ENCODE measurements around the gene VPS52. TPM values are rescaled to one million over a fixed set of nuclear protein-coding genes. Genes with fewer than 3 reads are reported as not detected.

The VPS52 gene
- total RNA-seq, 1 experiment from 2014 or later = 46.2 TPM

- peaks cover 52% of the 10 kb centered on the region for H3K4me1 ChIP-seq (replicated peaks; ENCODE audit: insufficient read depth)
- no peak overlapping the region for H2AFZ ChIP-seq
- intact Hi-C loops (cut with micrococcal nuclease; ENCODE audit: unreplicated experiment) = no loop called here
- TF ChIP-seq EZH2 (IDR thresholded peaks at IDR 0.05; ENCODE audit: low read depth) = no peak
- TF ChIP-seq CTCF (conservative IDR thresholded peaks at IDR 0.05) = no peak
- ChIA-PET POLR2A (ENCODE audit: unreplicated experiment) (no interaction called here), CTCF (interaction anchor here (0.6 kb wide), 2 partner anchors 25 to 391 kb away, joined by 4 read pairs; partner anchors contain the start of gene UQCC2)
- H3K4me3 ChIP-seq = peak overlapping the region; percentile 19; the same call in 1 of the 2 replicates
- H3K9me2 ChIP-seq (ENCODE audit: insufficient read depth) = no peaks in the 10 kb centered on the region
- no peaks in the 10 kb centered on the region for H3K27me3 ChIP-seq (ENCODE audit: insufficient read depth, low read depth)
- peak; percentile 42 to 60 for DNase-seq
- peaks cover 55% of the 10 kb centered on the region for H3F3A ChIP-seq (ENCODE audit: insufficient read depth, low read depth)
- no peaks in the 10 kb centered on the region for H4K20me1 ChIP-seq (ENCODE audit: insufficient read depth)
- H3K9me3 ChIP-seq (ENCODE audit: insufficient read depth, low read depth) = no peaks in the 10 kb centered on the region
- H3K27ac ChIP-seq = peak overlapping the region; percentile 48
- peaks cover 45% of the 10 kb centered on the region for H3K79me2 ChIP-seq (ENCODE audit: low read depth)
- peaks cover 20% of the 10 kb centered on the region; the same call in 1 of the 2 replicates for H3K36me3 ChIP-seq (ENCODE audit: low read depth)
- BruUV-seq (replicated peaks) = TSS peak; percentile 51
- peak overlapping the region; percentile 97 for H3K4me2 ChIP-seq
Measured at GRCh38 chr6:33320315-33321181, 48.9 kb upstream of the VPS52 start.

- ChIA-PET POLR2A (ENCODE audit: unreplicated experiment) (no interaction called here), CTCF (interaction anchor here (0.6 kb wide), 2 partner anchors 26 to 391 kb away, joined by 4 read pairs; partner anchors contain the start of gene UQCC2)
- H3K9me3 ChIP-seq (ENCODE audit: insufficient read depth, low read depth) = no peaks in the 10 kb centered on the region
- H3K4me3 ChIP-seq = no peak overlapping the region
- peak overlapping the region; percentile 48 for H3K27ac ChIP-seq
- TSS peak; percentile 38 for BruUV-seq (replicated peaks)
- no peaks in the 10 kb centered on the region for H3K9me2 ChIP-seq (ENCODE audit: insufficient read depth)
- peaks cover 53% of the 10 kb centered on the region for H3K4me1 ChIP-seq (replicated peaks; ENCODE audit: insufficient read depth)
- no peaks in the 10 kb centered on the region for H3K27me3 ChIP-seq (ENCODE audit: insufficient read depth, low read depth)
- H3F3A ChIP-seq (ENCODE audit: insufficient read depth, low read depth) = peaks cover 55% of the 10 kb centered on the region
- peaks cover 45% of the 10 kb centered on the region for H3K79me2 ChIP-seq (ENCODE audit: low read depth)
- peak overlapping the region; percentile 97 for H3K4me2 ChIP-seq
- intact Hi-C loops (cut with micrococcal nuclease; ENCODE audit: unreplicated experiment) = loop anchor here (10.0 kb wide), 1 partner anchor 255 kb away; no protein-coding TSS in a partner anchor
- no peaks in the 10 kb centered on the region for H4K20me1 ChIP-seq (ENCODE audit: insufficient read depth)
- TF ChIP-seq EZH2 (IDR thresholded peaks at IDR 0.05; ENCODE audit: low read depth) (no peak), CTCF (conservative IDR thresholded peaks at IDR 0.05) (no peak)
- H3K36me3 ChIP-seq (ENCODE audit: low read depth) = peaks cover 20% of the 10 kb centered on the region; the same call in 1 of the 2 replicates
- DNase-seq = no peak
- H2AFZ ChIP-seq = no peak overlapping the region
Measured at GRCh38 chr6:33319939-33320314, 48.3 kb upstream of the VPS52 start.

- TF ChIP-seq EZH2 (IDR thresholded peaks at IDR 0.05; ENCODE audit: low read depth) (no peak), CTCF (conservative IDR thresholded peaks at IDR 0.05) (no peak)
- Histone ChIP-seq H3K9me3 (ENCODE audit: insufficient read depth, low read depth) (no peaks in the 10 kb centered on the region), H2AFZ (peak overlapping the region; percentile 69; the same call in 1 of the 2 replicates), H3K9me2 (ENCODE audit: insufficient read depth) (no peaks in the 10 kb centered on the region), H3K27ac (peak overlapping the region; percentile 66), H3F3A (ENCODE audit: insufficient read depth, low read depth) (peaks cover 52% of the 10 kb centered on the region), H3K36me3 (ENCODE audit: low read depth) (peaks cover 20% of the 10 kb centered on the region; the same call in 1 of the 2 replicates), H3K79me2 (ENCODE audit: low read depth) (peaks cover 49% of the 10 kb centered on the region), H3K4me1 (replicated peaks; ENCODE audit: insufficient read depth) (peaks cover 51% of the 10 kb centered on the region), H3K27me3 (ENCODE audit: insufficient read depth, low read depth) (no peaks in the 10 kb centered on the region), H4K20me1 (ENCODE audit: insufficient read depth) (no peaks in the 10 kb centered on the region), H3K4me2 (peak overlapping the region; percentile 97), H3K4me3 (peak overlapping the region; percentile 49)
- no TSS peak for BruUV-seq (replicated peaks)
- no peak for DNase-seq
- ChIA-PET CTCF (interaction anchor here (0.7 kb wide), 2 partner anchors 19 to 188 kb away, joined by 3 to 6 read pairs; no protein-coding TSS in a partner anchor), POLR2A (ENCODE audit: unreplicated experiment) (interaction anchor here (0.5 to 1.1 kb wide), 8 partner anchors 18 to 1064 kb away, joined by 3 to 25 read pairs (median 4); partner anchors contain the start of gene RGL2)
- intact Hi-C loops (cut with micrococcal nuclease; ENCODE audit: unreplicated experiment) = loop anchor here (10.0 kb wide), 1 partner anchor 256 kb away; no protein-coding TSS in a partner anchor
Measured at GRCh38 chr6:33318426-33319073, 46.9 kb upstream of the VPS52 start.
